Loucy (cell line): ENCODE data around the gene MGMT.

Experiments
- H2AFZ ChIP-seq: fragments of 200-600 bp; sonication (generic); 2 replicates; pipeline ENCODE4 v1.6.0; 2016; ENCODE audit warnings: antibody characterized with exemption, mild to moderate bottlenecking, low read length, moderate library complexity
- H3F3A ChIP-seq: fragments of 200-600 bp; 2 replicates; pipeline ENCODE4 v1.6.0; 2016; ENCODE audit warnings: antibody characterized with exemption, low read depth, mild to moderate bottlenecking
- H3K27me3 ChIP-seq: fragments of 200-600 bp; sonication (generic); 2 replicates; pipeline ENCODE4 v1.6.1; 2014; ENCODE audit warnings: low read length, mild to moderate bottlenecking; ENCODE audit not compliant: insufficient read depth, poor library complexity, severe bottlenecking
- H3K36me3 ChIP-seq: fragments of 200-600 bp; sonication (generic); 2 replicates; pipeline ENCODE4 v1.6.1; 2016; ENCODE audit warnings: low read length; ENCODE audit not compliant: insufficient read depth
- H3K4me1 ChIP-seq: fragments of 200-600 bp; sonication (generic); 2 replicates; pipeline ENCODE4 v1.5.1; 2014; ENCODE audit warnings: low read length, mild to moderate bottlenecking; ENCODE audit not compliant: insufficient read depth, poor library complexity, severe bottlenecking
- H3K4me2 ChIP-seq: fragments of 200-600 bp; sonication (generic); 2 replicates; pipeline ENCODE4 v1.6.0; 2014; ENCODE audit warnings: antibody characterized with exemption, low read length, low read depth, mild to moderate bottlenecking; ENCODE audit not compliant: poor library complexity, severe bottlenecking
- H3K4me3 ChIP-seq: fragments of 200-600 bp; sonication (generic); 2 replicates; pipeline ENCODE4 v1.5.1; 2014; ENCODE audit warnings: low read length, mild to moderate bottlenecking, mixed read lengths; ENCODE audit not compliant: poor library complexity, severe bottlenecking
- H3K79me2 ChIP-seq: fragments of 200-600 bp; sonication (generic); 2 replicates; pipeline ENCODE4 v1.6.1; 2014; ENCODE audit warnings: low read length; ENCODE audit not compliant: insufficient read depth
- H3K9ac ChIP-seq: fragments of 200-600 bp; sonication (generic); 2 replicates; pipeline ENCODE4 v1.6.0; 2014; ENCODE audit warnings: mild to moderate bottlenecking, low read depth, low read length, moderate library complexity; ENCODE audit not compliant: poor library complexity, severe bottlenecking
- H3K9me2 ChIP-seq: fragments of 200-600 bp; sonication (generic); replicated peaks from 2 replicates; pipeline ENCODE4 v1.6.1; 2016; ENCODE audit warnings: low read depth, low read length, mixed read lengths
- H3K9me3 ChIP-seq: fragments of 200-600 bp; sonication (generic); 2 replicates; pipeline ENCODE4 v1.6.1; 2014; ENCODE audit warnings: mild to moderate bottlenecking, antibody characterized with exemption, low read length, low read depth; ENCODE audit not compliant: insufficient read depth
- H4K20me1 ChIP-seq: fragments of 200-600 bp; sonication (generic); 2 replicates; pipeline ENCODE4 v1.6.0; 2014; ENCODE audit warnings: antibody characterized with exemption, low read length, mild to moderate bottlenecking; ENCODE audit not compliant: insufficient read depth, poor library complexity, severe bottlenecking
- EZH2phosphoT487 ChIP-seq: fragments of 200-600 bp; IDR thresholded peaks from 2 replicates; pipeline ENCODE4 v1.6.1; 2018; ENCODE audit warnings: antibody characterized with exemption, mild to moderate bottlenecking, moderate library complexity, borderline replicate concordance
- TF ChIP-seq, protein P1 (sequence below): fragments of 200-600 bp; sonication (generic); conservative IDR thresholded peaks from 2 replicates; pipeline ENCODE4 v1.5.1; 2014; ENCODE audit warnings: mild to moderate bottlenecking, antibody characterized with exemption, low read length

MGMT gene

DNA sequence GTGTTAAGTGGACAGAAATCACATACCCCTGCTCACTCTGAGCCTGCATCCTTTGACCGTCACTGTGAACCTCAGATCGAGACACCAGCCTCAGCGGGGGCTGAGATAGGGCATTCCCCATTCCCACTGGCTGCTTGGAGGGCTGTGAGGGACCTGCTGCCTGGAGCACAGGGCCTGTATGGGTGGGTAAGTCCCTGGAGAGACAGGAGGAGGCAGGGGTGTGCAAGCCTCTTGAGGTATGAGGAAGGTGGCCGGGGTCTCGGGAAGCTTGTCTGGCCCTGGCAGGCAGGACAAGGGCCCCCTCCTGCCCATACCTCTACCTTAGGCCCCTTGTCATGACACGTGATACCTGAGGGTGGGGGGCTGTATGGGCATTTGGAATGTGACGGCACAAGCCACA, 187.4 kb downstream of the MGMT start:
- no peaks in the 10 kb centered on the region for H3K79me2 ChIP-seq
- no peaks in the 10 kb centered on the region for H3K9me3 ChIP-seq
- no peak for TF ChIP-seq EZH2phosphoT487
- TF ChIP-seq, protein P1, sequence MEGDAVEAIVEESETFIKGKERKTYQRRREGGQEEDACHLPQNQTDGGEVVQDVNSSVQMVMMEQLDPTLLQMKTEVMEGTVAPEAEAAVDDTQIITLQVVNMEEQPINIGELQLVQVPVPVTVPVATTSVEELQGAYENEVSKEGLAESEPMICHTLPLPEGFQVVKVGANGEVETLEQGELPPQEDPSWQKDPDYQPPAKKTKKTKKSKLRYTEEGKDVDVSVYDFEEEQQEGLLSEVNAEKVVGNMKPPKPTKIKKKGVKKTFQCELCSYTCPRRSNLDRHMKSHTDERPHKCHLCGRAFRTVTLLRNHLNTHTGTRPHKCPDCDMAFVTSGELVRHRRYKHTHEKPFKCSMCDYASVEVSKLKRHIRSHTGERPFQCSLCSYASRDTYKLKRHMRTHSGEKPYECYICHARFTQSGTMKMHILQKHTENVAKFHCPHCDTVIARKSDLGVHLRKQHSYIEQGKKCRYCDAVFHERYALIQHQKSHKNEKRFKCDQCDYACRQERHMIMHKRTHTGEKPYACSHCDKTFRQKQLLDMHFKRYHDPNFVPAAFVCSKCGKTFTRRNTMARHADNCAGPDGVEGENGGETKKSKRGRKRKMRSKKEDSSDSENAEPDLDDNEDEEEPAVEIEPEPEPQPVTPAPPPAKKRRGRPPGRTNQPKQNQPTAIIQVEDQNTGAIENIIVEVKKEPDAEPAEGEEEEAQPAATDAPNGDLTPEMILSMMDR, result no peak
- no peaks in the 10 kb centered on the region for H3K27me3 ChIP-seq
- no peak overlapping the region for H3K9ac ChIP-seq
- no peaks in the 10 kb centered on the region for H3K36me3 ChIP-seq
- H2AFZ ChIP-seq, result no peak overlapping the region
- no peak overlapping the region for H3K4me2 ChIP-seq
- no peaks in the 10 kb centered on the region for H4K20me1 ChIP-seq
- no peaks in the 10 kb centered on the region for H3K9me2 ChIP-seq
- no peak overlapping the region for H3K4me3 ChIP-seq
- H3F3A ChIP-seq, result no peaks in the 10 kb centered on the region
- peaks cover 6% of the 10 kb centered on the region for H3K4me1 ChIP-seq

DNA sequence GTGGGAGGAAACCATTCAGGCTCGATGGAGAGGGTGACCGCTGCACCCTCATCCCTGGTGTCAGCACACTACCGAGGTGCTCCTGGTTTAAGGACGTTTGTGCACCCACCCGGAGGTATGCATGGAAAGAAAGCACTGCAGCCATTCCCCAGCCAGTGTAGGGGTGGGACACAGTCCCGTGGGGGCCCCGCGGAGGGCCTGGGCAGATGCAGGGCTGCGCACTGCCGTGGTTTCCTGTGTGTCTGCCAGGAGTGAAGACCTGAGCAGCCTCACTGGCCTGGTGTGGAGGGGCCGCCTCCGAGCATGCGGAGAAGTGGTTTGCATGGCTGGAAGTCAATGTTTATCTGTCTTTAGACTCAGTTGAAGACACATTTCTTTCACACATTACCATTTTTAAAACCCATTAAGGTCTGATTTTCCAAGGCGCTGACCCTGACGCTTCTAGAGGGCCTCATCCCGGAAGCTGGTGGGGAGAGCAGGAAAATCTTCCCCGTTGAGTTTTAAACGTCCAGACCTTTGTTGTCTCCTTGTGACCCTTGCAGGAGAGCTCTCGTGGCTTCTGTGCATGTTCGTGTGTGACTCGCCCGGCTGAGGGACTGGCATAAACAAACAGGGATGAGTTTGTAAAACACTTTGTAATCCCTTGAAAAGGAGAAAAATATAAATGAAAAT, 188.1 kb downstream of the MGMT start:
- Histone ChIP-seq H4K20me1 (no peaks in the 10 kb centered on the region), H3K79me2 (no peaks in the 10 kb centered on the region), H3K36me3 (no peaks in the 10 kb centered on the region), H3K4me3 (no peak overlapping the region), H3K4me2 (no peak overlapping the region), H3K4me1 (peaks cover 6% of the 10 kb centered on the region), H2AFZ (no peak overlapping the region), H3K9me3 (no peaks in the 10 kb centered on the region), H3F3A (no peaks in the 10 kb centered on the region), H3K9me2 (no peaks in the 10 kb centered on the region), H3K27me3 (no peaks in the 10 kb centered on the region), H3K9ac (no peak overlapping the region)
- no peak for TF ChIP-seq EZH2phosphoT487
- TF ChIP-seq, protein P1, result no peak

DNA sequence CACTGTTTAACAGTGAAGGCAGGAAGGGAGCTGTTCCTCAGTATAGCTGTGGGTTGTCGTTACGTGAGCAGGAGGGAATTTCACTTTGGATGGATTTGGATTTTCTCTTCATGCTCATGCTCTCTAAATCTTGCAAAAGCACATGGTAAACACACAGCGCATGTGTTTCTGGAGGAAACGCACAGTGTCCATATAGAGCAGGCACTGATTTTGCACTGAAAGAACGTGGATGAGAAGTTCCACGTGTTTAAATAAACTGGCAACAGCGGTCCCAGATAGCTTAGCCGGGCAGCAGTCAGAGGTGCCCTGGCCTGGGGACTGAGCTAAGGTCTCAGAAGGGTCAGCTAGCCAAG, 188.6 kb downstream of the MGMT start:
- H4K20me1 ChIP-seq, result no peaks in the 10 kb centered on the region
- no peaks in the 10 kb centered on the region for H3K79me2 ChIP-seq
- H3K9me3 ChIP-seq, result no peaks in the 10 kb centered on the region
- no peaks in the 10 kb centered on the region for H3F3A ChIP-seq
- H3K4me1 ChIP-seq, result peaks cover 6% of the 10 kb centered on the region
- no peaks in the 10 kb centered on the region for H3K9me2 ChIP-seq
- TF ChIP-seq, protein P1, result no peak
- TF ChIP-seq EZH2phosphoT487, result no peak
- H3K4me3 ChIP-seq, result no peak overlapping the region
- H3K4me2 ChIP-seq, result no peak overlapping the region
- no peaks in the 10 kb centered on the region for H3K27me3 ChIP-seq
- no peak overlapping the region for H3K9ac ChIP-seq
- H2AFZ ChIP-seq, result no peak overlapping the region
- H3K36me3 ChIP-seq, result no peaks in the 10 kb centered on the region
